Esophagus squamous epithelium (tissue), 4 donors: ENCODE results near the gene CIPC.

Experiments used
- CTCF ChIP-seq, 6 experiments: fragments of 450-650 bp in 4 of 6; fragments of 200-600 bp in 2 of 6; sonication (generic) in 2 of 6; IDR thresholded peaks; one replicate each; pipeline ENCODE4 v1.5.1; 2016 to 2019; ENCODE audit warnings: antibody characterized with exemption in 6 of 6, mild to moderate bottlenecking in 4 of 6, moderate library complexity in 4 of 6
- POLR2A ChIP-seq, 4 donors: fragments of 450-650 bp; IDR thresholded peaks; one replicate each; pipeline ENCODE4 v1.6.1; 2017; ENCODE audit warnings: antibody characterized with exemption in 4 of 4, mild to moderate bottlenecking in 4 of 4, moderate library complexity in 3 of 4

GRCh38 chr14:77148510-77149231, 50.6 kb downstream of the CIPC start:
- TF ChIP-seq POLR2A (IDR thresholded peaks at IDR 0.05) = no peak
- no peak for TF ChIP-seq CTCF (IDR thresholded peaks at IDR 0.05)
